ENCODE results near the gene CES5A.

The CES5A gene

GRCh38 chr16:55825115-55825728, 50.0 kb downstream of the CES5A start:
- H3K27ac ChIP-seq, result no peak overlapping the region
- no peaks in the 10 kb centered on the region for H3K79me2 ChIP-seq (ENCODE audit: insufficient read depth, low read depth)
- H3K4me3 ChIP-seq (IDR thresholded peaks at IDR 0.05; ENCODE audit: insufficient read depth, low read depth, low read length), result no peak overlapping the region
- no peaks in the 10 kb centered on the region for H3K27me3 ChIP-seq (ENCODE audit: insufficient read depth, low read depth)
- no peak overlapping the region for H2AFZ ChIP-seq (ENCODE audit: low read depth)
- H3K4me1 ChIP-seq (ENCODE audit: low read depth, poor library complexity, severe bottlenecking), result no peaks in the 10 kb centered on the region
- H3K36me3 ChIP-seq (ENCODE audit: insufficient read depth), result no peaks in the 10 kb centered on the region
- TF ChIP-seq CTCF (conservative IDR thresholded peaks at IDR 0.05; ENCODE audit: low read depth, low read length), result no peak
- H3K9ac ChIP-seq, result no peak overlapping the region
- H3K4me2 ChIP-seq, result no peak overlapping the region
- H4K20me1 ChIP-seq (ENCODE audit: insufficient read depth), result no peaks in the 10 kb centered on the region

GRCh38 chr16:55824473-55825000, 50.6 kb downstream of the CES5A start:
- H3K4me3 ChIP-seq (IDR thresholded peaks at IDR 0.05; ENCODE audit: insufficient read depth, low read depth, low read length), result no peak overlapping the region
- H3K27ac ChIP-seq, result no peak overlapping the region
- H4K20me1 ChIP-seq (ENCODE audit: insufficient read depth), result no peaks in the 10 kb centered on the region
- H3K27me3 ChIP-seq (ENCODE audit: insufficient read depth, low read depth), result no peaks in the 10 kb centered on the region
- H3K9ac ChIP-seq, result no peak overlapping the region
- H3K4me1 ChIP-seq (ENCODE audit: low read depth, poor library complexity, severe bottlenecking), result no peaks in the 10 kb centered on the region
- no peaks in the 10 kb centered on the region for H3K36me3 ChIP-seq (ENCODE audit: insufficient read depth)
- no peak overlapping the region for H3K4me2 ChIP-seq
- no peak overlapping the region for H2AFZ ChIP-seq (ENCODE audit: low read depth)
- H3K79me2 ChIP-seq (ENCODE audit: insufficient read depth, low read depth), result no peaks in the 10 kb centered on the region
- no peak for TF ChIP-seq CTCF (conservative IDR thresholded peaks at IDR 0.05; ENCODE audit: low read depth, low read length)

GRCh38 chr16:55822280-55822810, 52.8 kb downstream of the CES5A start:
- Histone ChIP-seq H3K4me1 (ENCODE audit: low read depth, poor library complexity, severe bottlenecking) (no peaks in the 10 kb centered on the region), H3K27ac (no peak overlapping the region), H3K4me3 (IDR thresholded peaks at IDR 0.05; ENCODE audit: insufficient read depth, low read depth, low read length) (no peak overlapping the region), H3K27me3 (ENCODE audit: insufficient read depth, low read depth) (no peaks in the 10 kb centered on the region), H3K36me3 (ENCODE audit: insufficient read depth) (no peaks in the 10 kb centered on the region), H4K20me1 (ENCODE audit: insufficient read depth) (no peaks in the 10 kb centered on the region), H3K9ac (no peak overlapping the region), H3K4me2 (no peak overlapping the region), H3K79me2 (ENCODE audit: insufficient read depth, low read depth) (no peaks in the 10 kb centered on the region), H2AFZ (ENCODE audit: low read depth) (no peak overlapping the region)
- no peak for TF ChIP-seq CTCF (conservative IDR thresholded peaks at IDR 0.05; ENCODE audit: low read depth, low read length)

- H3K27me3 ChIP-seq (ENCODE audit: insufficient read depth, low read depth), result no peaks in the 10 kb centered on the region
- no peak overlapping the region for H2AFZ ChIP-seq (ENCODE audit: low read depth)
- no peaks in the 10 kb centered on the region for H4K20me1 ChIP-seq (ENCODE audit: insufficient read depth)
- H3K27ac ChIP-seq, result no peak overlapping the region
- H3K4me3 ChIP-seq (IDR thresholded peaks at IDR 0.05; ENCODE audit: insufficient read depth, low read depth, low read length), result no peak overlapping the region
- no peaks in the 10 kb centered on the region for H3K4me1 ChIP-seq (ENCODE audit: low read depth, poor library complexity, severe bottlenecking)
- TF ChIP-seq CTCF (conservative IDR thresholded peaks at IDR 0.05; ENCODE audit: low read depth, low read length), result no peak
- no peak overlapping the region for H3K4me2 ChIP-seq
- H3K9ac ChIP-seq, result no peak overlapping the region
- H3K79me2 ChIP-seq (ENCODE audit: insufficient read depth, low read depth), result no peaks in the 10 kb centered on the region
- no peaks in the 10 kb centered on the region for H3K36me3 ChIP-seq (ENCODE audit: insufficient read depth)
Measured at GRCh38 chr16:55821210-55821609, 54.0 kb downstream of the CES5A start.
